GM12878 (cell line): ENCODE measurements around the gene PRKN.

ENCODE experiments used
- ATF3 ChIP-seq: IDR thresholded peaks from 2 replicates; pipeline ENCODE4 v1.6.1; 2011; ENCODE audit warnings: low read depth, mild to moderate bottlenecking, low read length, moderate library complexity, borderline replicate concordance; ENCODE audit errors: extremely low read depth
- CEBPB ChIP-seq, 2 experiments: fragments of 150-350 bp in 1 of 2; IDR thresholded peaks; 2 replicates each; pipeline ENCODE4 v1.6.1; 2012 to 2014; ENCODE audit warnings: low read depth in 2 of 2, low read length in 2 of 2, borderline replicate concordance in 1 of 2, inconsistent platforms in 1 of 2
- CTCF ChIP-seq, 3 experiments: IDR thresholded peaks in 2 of 3; conservative IDR thresholded peaks in 1 of 3; 2 replicates each; pipeline ENCODE4 v1.5.1; 2011; ENCODE audit warnings: low read depth in 3 of 3, low read length in 3 of 3, mild to moderate bottlenecking in 3 of 3, control low read depth in 2 of 3, moderate library complexity in 2 of 3, inconsistent platforms in 1 of 3, mixed read lengths in 1 of 3; ENCODE audit not compliant: control insufficient read depth in 2 of 3, insufficient read depth in 1 of 3; ENCODE audit errors: extremely low read depth in 1 of 3
- EZH2 ChIP-seq: IDR thresholded peaks from 2 replicates; pipeline ENCODE4 v1.6.1; 2012; ENCODE audit warnings: low read depth, mild to moderate bottlenecking, control low read depth, inconsistent platforms, low read length, borderline replicate concordance; ENCODE audit not compliant: control insufficient read depth
- JUND ChIP-seq: IDR thresholded peaks from 2 replicates; pipeline ENCODE4 v1.6.1; 2012; ENCODE audit warnings: low read depth, mild to moderate bottlenecking, low read length, improper control_type of control experiment, moderate library complexity
- MTA3 ChIP-seq: IDR thresholded peaks from 2 replicates; pipeline ENCODE4 v1.6.1; 2012; ENCODE audit warnings: low read length, inconsistent platforms, borderline replicate concordance
- POLR2A ChIP-seq: IDR thresholded peaks from 2 replicates; pipeline ENCODE4 v1.6.1; 2011; ENCODE audit warnings: low read depth, mild to moderate bottlenecking, low read length

- TF ChIP-seq CTCF (IDR thresholded peaks at IDR 0.05 in 2 of 3, conservative IDR thresholded peaks at IDR 0.05 in 1 of 3; ENCODE audit: control insufficient read depth in 2 of 3, extremely low read depth in 1 of 3, insufficient read depth in 1 of 3, low read depth in 3 of 3, low read length in 3 of 3) (no peak), JUND (no peak), ATF3 (no peak), POLR2A (no peak), MTA3 (no peak), EZH2 (no peak), CEBPB (IDR thresholded peaks at IDR 0.05; ENCODE audit: borderline replicate concordance in 1 of 2, low read depth in 2 of 2, low read length in 2 of 2) (no peak)
These were observed 173.0 kb downstream of the PRKN start for GRCh38 chr6:162554531-162554930.
